Ovary (tissue), 3 donors: Measurements from ENCODE around the gene GRID1.

Experiments
- CTCF ChIP-seq, 3 donors: fragments of 450-650 bp in 2 of 3; fragments of 200-600 bp in 1 of 3; IDR thresholded peaks; one replicate each; pipeline versions ENCODE4 v1.5.1 to v1.8.0; 2016 to 2022; ENCODE audit warnings: antibody characterized with exemption in 3 of 3, mild to moderate bottlenecking in 1 of 3
- POLR2A ChIP-seq: fragments of 450-650 bp; IDR thresholded peaks from one replicate; pipeline ENCODE4 v1.6.1; 2017; ENCODE audit warnings: antibody characterized with exemption, mild to moderate bottlenecking, moderate library complexity
- donor health status: DM: no; HTN: no; CAD: no.

GRCh38 chr10:86100581-86101061 is 266.0 kb downstream of the GRID1 start:
- TF ChIP-seq CTCF (IDR thresholded peaks at IDR 0.05) (no peak), POLR2A (no peak)
